ENCODE measurements around the gene COL19A1. TPM values are rescaled to one million over a fixed set of nuclear protein-coding genes. Genes with fewer than 3 reads are reported as not detected.

Gene COL19A1
- total and polyA plus RNA-seq, 12 donors: 0.26 to 2.8 (median 1.7) TPM

DNA sequence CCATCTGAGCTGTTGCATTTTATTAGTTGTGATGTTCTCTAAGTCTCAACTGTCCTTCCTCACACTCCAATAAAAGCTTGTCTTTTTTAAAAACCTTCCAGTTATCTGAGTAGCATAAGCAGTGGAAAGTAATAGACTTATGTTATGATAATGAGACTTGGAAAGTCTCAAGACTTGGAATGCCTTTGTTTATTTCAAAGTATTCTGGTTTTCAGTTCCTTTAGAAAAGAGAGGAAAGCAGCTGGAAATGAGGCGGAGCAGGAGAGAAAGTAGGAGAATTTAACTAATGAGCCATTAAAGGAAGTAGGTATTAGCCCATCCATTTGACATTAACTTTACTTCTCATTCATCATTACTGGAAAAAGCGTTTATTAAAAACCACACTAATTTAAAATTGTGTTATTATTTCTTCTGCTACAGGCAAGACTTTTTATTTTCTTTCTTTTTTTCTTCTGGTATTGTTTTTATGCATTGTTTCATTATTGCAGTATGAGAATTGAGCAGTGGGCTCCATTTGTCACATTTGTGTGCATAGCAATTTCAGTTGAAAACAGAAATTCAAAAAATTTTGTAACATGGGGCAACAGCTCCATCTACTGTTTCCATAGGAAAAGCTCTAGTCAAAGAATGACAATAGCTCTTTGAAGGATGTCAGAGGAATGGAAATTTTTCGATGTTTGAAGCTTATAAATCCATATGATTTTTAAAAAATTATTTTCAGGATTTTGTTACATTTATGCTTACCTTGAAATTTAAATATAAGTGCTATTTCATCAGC lies 241.7 kb downstream of the COL19A1 start:
- H3K27me3 ChIP-seq: no peaks in the 10 kb centered on the region
- H3K4me3 ChIP-seq: no peak overlapping the region
- H3K27ac ChIP-seq: no peak overlapping the region
- no peaks in the 10 kb centered on the region for H3K9me3 ChIP-seq
- WGBS, 2 donors: 63 to 68% methylated on average over 3 of the region's 3 CpGs
- no peak for ATAC-seq
- H3K4me1 ChIP-seq: no peaks in the 10 kb centered on the region
- TF ChIP-seq, protein P1, sequence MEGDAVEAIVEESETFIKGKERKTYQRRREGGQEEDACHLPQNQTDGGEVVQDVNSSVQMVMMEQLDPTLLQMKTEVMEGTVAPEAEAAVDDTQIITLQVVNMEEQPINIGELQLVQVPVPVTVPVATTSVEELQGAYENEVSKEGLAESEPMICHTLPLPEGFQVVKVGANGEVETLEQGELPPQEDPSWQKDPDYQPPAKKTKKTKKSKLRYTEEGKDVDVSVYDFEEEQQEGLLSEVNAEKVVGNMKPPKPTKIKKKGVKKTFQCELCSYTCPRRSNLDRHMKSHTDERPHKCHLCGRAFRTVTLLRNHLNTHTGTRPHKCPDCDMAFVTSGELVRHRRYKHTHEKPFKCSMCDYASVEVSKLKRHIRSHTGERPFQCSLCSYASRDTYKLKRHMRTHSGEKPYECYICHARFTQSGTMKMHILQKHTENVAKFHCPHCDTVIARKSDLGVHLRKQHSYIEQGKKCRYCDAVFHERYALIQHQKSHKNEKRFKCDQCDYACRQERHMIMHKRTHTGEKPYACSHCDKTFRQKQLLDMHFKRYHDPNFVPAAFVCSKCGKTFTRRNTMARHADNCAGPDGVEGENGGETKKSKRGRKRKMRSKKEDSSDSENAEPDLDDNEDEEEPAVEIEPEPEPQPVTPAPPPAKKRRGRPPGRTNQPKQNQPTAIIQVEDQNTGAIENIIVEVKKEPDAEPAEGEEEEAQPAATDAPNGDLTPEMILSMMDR (IDR thresholded peaks at IDR 0.05): peak; percentile 14 to 76 (median 68)
- DNase-seq: no peak
- no peaks in the 10 kb centered on the region for H3K36me3 ChIP-seq
- intact Hi-C loops (cut with DNase I): loop anchor here (2.0 to 10.0 kb wide), 7 partner anchors 271 to 1143 kb away; no protein-coding TSS in a partner anchor

DNA sequence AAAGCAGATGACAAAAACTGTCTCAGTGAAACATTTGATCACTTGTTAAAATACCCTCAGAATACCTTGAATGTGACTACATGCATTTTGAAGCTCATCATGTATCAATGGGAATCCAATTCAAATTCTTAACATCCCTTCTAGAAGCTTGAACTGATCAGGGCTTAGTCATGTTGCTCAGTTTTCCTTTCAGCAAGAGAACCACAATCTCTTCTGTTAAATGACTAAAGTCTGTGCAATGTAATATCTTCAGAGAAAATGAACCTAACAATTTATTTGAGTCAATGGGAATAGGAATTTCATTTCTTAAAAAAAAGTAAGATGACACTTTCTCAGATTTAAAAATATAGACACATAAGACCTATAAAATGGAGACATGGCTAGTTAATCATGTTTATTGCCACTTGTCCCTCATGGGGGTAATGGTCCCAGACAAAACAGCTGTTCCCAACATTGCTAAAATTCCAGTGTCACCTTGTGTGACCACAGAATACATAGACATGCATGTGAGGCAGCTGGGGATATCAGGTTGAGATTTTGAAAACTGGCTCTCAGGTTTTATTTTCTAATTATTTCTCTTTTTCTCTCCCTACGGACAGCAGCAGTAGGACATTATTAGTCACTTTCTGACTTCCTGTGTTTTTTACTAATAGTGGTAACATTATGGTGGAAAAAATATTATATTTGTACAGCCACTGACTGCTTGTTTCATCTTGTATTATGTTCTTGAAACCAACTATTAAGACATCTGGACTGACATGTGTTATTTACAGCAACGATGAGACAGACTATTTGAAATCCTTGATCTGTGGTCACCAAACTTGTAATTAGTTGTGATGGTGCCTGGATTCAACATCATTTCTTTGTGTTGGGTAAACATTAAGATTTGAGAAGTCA lies 244.0 kb downstream of the COL19A1 start:
- 64 to 76% methylated on average over 2 of the region's 2 CpGs for WGBS, 2 donors
- no peaks in the 10 kb centered on the region for H3K9me3 ChIP-seq
- no peak for DNase-seq
- H3K4me1 ChIP-seq: no peaks in the 10 kb centered on the region
- no peak overlapping the region for H3K27ac ChIP-seq
- intact Hi-C loops (cut with DNase I): loop anchor here in 1 of 10 donors (10.0 kb wide), 1 partner anchor 376 kb away; no protein-coding TSS in a partner anchor
- H3K36me3 ChIP-seq: no peaks in the 10 kb centered on the region
- TF ChIP-seq, protein P1 (IDR thresholded peaks at IDR 0.05): no peak
- H3K27me3 ChIP-seq: no peaks in the 10 kb centered on the region
- no peak overlapping the region for H3K4me3 ChIP-seq
- ATAC-seq: no peak

GRCh38 chr6:70111737-70112136 lies 245.4 kb downstream of the COL19A1 start:
- TF ChIP-seq, protein P1 (IDR thresholded peaks at IDR 0.05): no peak
- Histone ChIP-seq H3K36me3 (no peaks in the 10 kb centered on the region), H3K4me3 (no peak overlapping the region), H3K9me3 (no peaks in the 10 kb centered on the region), H3K27me3 (no peaks in the 10 kb centered on the region), H3K27ac (no peak overlapping the region), H3K4me1 (no peaks in the 10 kb centered on the region)
- no peak for DNase-seq
- intact Hi-C loops (cut with DNase I): loop anchor here in 1 of 10 donors (10.0 kb wide), 1 partner anchor 377 kb away; no protein-coding TSS in a partner anchor
- no peak for ATAC-seq

GRCh38 chr6:70112716-70113115 lies 246.4 kb downstream of the COL19A1 start:
- Histone ChIP-seq H3K27me3 (no peaks in the 10 kb centered on the region), H3K9me3 (no peaks in the 10 kb centered on the region), H3K4me1 (no peaks in the 10 kb centered on the region), H3K4me3 (no peak overlapping the region), H3K36me3 (no peaks in the 10 kb centered on the region), H3K27ac (no peak overlapping the region)
- peak in 3 of 8 donors; percentile 37 to 53 (median 52) for ATAC-seq
- peak in 1 of 2 donors; percentile 9 for DNase-seq
- intact Hi-C loops (cut with DNase I): loop anchor here in 1 of 10 donors (10.0 kb wide), 1 partner anchor 378 kb away; no protein-coding TSS in a partner anchor
- 63 to 65% methylated on average over 5 of the region's 5 CpGs for WGBS, 2 donors
- TF ChIP-seq, protein P1 (IDR thresholded peaks at IDR 0.05): no peak
